A549 treated with AZD9567 at 1 μM for 4 hours (cell line): ENCODE data around the gene LILRA5. TPM values are rescaled to one million over a fixed set of nuclear protein-coding genes. Genes with fewer than 3 reads are reported as not detected.

Experiments used
- total RNA-seq: library from RNA; stranded (reverse); fragments of 200-300 nt; extraction: Qiagen RNA extraction; gene quantifications from 5 replicates; pipeline ENCODE4 v1.2.3, GENCODE V29; 2022; ENCODE audit not compliant: insufficient read depth

Gene LILRA5
- total RNA-seq = not detected in 5 replicates

DNA sequence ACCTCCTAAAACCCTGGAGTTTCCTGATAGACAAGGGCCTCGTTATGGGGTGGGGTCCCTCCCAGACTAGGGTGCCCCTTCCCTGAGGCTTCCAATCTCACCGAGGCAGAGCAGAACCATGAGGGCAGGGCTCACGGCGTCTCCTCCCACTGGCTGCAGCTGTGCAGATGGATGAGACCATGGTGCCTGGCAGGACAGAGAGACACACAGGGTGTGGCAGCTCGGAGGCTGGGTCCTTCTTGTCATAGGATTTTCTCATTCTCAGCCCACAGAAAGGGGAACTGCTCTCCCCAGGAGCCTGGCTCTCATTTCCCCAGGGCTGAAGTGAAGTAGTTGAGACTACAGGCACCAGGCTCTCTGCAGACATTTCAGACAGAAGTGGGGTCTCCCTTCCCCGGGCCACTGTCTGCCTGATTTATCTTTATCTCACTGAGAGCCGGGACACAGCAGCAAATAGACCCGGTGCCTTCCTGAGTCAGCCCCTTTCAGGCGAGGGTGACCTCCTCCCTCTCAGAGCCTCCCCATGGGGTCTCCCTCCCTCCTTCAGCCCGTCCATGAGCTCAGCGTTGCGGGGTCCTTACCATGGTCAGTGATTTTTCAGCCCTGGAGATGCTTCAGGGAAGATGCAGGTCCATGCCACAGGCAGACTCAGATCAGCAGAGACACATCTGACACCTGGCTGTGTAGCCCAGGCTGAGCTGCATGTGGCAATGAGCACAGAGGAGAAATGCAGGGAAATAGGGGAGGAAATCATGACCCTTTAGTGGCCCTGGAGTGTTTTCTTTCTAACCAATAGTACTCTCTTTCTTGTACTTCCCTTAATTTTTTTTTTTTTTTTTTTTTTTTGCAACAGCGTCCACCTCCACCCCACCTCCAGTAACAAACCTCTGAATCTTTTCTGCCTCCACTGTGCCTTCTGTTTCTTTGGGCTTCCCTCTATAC, at the start of gene LILRA5:
TSS of gene LILRA5 (minus strand) at position 731 of the 942 bp plus-strand sequence. CDS start at position 584, 147 bp downstream.

DNA sequence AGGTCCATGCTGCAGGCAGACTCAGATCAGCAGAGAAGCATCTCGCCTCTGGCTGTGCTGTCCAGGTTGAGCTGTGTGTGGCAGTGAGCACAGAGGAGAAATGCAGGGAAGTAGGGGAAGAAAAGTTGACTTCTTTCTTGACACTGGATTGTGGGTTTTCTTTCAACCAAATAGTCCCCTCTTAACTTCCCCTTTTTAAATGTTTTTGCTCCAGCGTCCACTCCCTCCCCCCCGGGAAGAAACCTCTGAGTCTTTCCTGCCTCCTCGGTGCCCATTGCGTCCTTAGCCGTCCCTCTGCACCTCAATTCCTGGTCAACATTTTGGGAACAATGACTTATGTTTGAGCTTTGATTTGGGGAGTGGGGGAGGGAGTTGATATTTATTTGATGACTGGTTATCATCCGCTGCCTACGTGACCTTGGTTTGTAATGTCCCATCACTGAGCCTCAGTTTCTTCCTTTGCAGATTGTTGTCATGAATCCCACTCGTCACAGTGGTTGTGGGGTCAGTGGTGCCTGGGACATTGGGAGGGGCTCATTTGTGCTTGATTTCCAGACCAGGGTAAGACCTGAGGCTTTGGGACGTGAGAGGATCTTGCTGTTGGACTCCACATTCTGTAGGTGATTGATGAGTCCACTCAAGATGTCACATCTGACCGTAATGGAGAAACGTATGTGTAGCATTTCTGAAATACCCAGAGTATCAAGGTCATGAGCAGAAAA, 31.8 kb downstream of the LILRA5 start, which contains the start of gene LILRB2:
TSS of gene LILRB2 (minus strand) at position 104 of the 722 bp plus-strand sequence. CDS start 614 bp downstream, outside the sequence.

DNA sequence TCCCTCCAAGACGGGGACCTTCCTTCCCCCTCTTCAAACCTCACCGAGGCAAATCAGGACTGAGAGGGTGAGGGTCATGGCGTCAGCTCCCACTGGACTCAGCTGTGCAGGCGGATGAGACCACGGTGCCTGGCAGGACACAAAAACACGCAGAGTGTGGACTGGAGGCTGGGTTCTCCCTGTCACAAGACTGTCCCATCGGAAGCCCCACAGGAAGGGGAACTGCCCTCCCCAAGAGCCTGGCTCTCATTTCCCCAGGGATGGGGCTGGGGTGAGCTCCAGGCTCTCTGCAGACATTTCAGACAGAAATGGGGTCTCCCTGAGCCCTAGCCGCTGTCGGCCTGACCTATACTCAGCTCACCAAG, 55.9 kb downstream of the LILRA5 start, which contains the start of gene LILRB5:
TSS of gene LILRB5 (minus strand) at position 158 of the 365 bp plus-strand sequence. CDS start at position 78, 80 bp downstream.

Other genes with a start within 250 kb of the LILRA5 start
- 0.45 to 0.99 TPM (median 0.63 TPM) in 4 of 5 replicates, not detected in the other for gene VSTM1, start 249.3 kb downstream of the LILRA5 start, total RNA-seq
- gene TARM1, start 231.8 kb downstream of the LILRA5 start, total RNA-seq = not detected in 5 replicates
- gene OSCAR, start 212.4 kb downstream of the LILRA5 start, total RNA-seq = 0.18 to 0.38 TPM (median 0.29 TPM) in 4 of 5 replicates, not detected in the other
- gene NDUFA3, start 210.3 kb downstream of the LILRA5 start, total RNA-seq = 206 to 250 TPM (median 226 TPM) in 5 replicates
- 20.0 to 21.2 TPM (median 20.3 TPM) in 5 replicates for gene TFPT, start 197.5 kb downstream of the LILRA5 start, total RNA-seq
- gene PRPF31, start 197.4 kb downstream of the LILRA5 start, total RNA-seq = 108 to 123 TPM (median 114 TPM) in 5 replicates
- gene CNOT3, start 175.4 kb downstream of the LILRA5 start, total RNA-seq = 43.4 to 69.0 TPM (median 66.2 TPM) in 5 replicates
- gene LENG1, start 153.4 kb downstream of the LILRA5 start, total RNA-seq = 8.1 to 9.5 TPM (median 9.0 TPM) in 5 replicates
- gene TMC4, start 140.0 kb downstream of the LILRA5 start, total RNA-seq = 0.87 to 1.3 TPM (median 1.1 TPM) in 4 of 5 replicates, not detected in the other
- 108 to 151 TPM (median 149 TPM) in 5 replicates for gene MBOAT7, start 123.6 kb downstream of the LILRA5 start, total RNA-seq
- gene TSEN34, start 121.9 kb downstream of the LILRA5 start, total RNA-seq = 65.1 to 131 TPM (median 122 TPM) in 5 replicates
- gene RPS9, start 112.3 kb downstream of the LILRA5 start, total RNA-seq = 2,144 to 2,323 TPM (median 2,292 TPM) in 5 replicates
- gene LILRB3, start 90.2 kb downstream of the LILRA5 start, total RNA-seq = 0.04 to 0.33 TPM (median 0.10 TPM) in 4 of 5 replicates, not detected in the other
- gene LILRA6, start 70.4 kb downstream of the LILRA5 start, total RNA-seq = 0.03 to 0.06 TPM in 2 of 5 replicates, not detected in the others
- gene LILRB5, start 55.9 kb downstream of the LILRA5 start, total RNA-seq = 0.04 to 0.08 TPM (median 0.06 TPM) in 4 of 5 replicates, not detected in the other
- 0.03 to 0.06 TPM (median 0.06 TPM) in 3 of 5 replicates, not detected in the others for gene LILRB2, start 32.1 kb downstream of the LILRA5 start, total RNA-seq
- not detected in 5 replicates for gene LILRA4, start 26.0 kb upstream of the LILRA5 start, total RNA-seq
- not detected in 5 replicates for gene LAIR1, start 51.8 kb upstream of the LILRA5 start, total RNA-seq
- 0.06 to 0.15 TPM (median 0.10 TPM) in 3 of 5 replicates, not detected in the others for gene TTYH1, start 102.3 kb upstream of the LILRA5 start, total RNA-seq
- 62.1 to 172 TPM (median 137 TPM) in 5 replicates for gene LENG8, start 136.0 kb upstream of the LILRA5 start, total RNA-seq
- gene LENG9, start 150.6 kb upstream of the LILRA5 start, total RNA-seq = 5.6 to 7.1 TPM (median 6.5 TPM) in 5 replicates
- gene CDC42EP5, start 160.1 kb upstream of the LILRA5 start, total RNA-seq = 0.09 to 0.20 TPM (median 0.19 TPM) in 3 of 5 replicates, not detected in the others
- not detected in 5 replicates for gene LAIR2, start 189.7 kb upstream of the LILRA5 start, total RNA-seq